ENCODE data around the gene LLCFC1.

The LLCFC1 gene

GRCh38 chr7:142939226-142939910, at the start of gene LLCFC1:
TSS of gene LLCFC1 (plus strand) at chr7:142939484. CDS start at chr7:142939622, 138 bp downstream.
- Histone ChIP-seq H3K27me3 (no peaks in the 10 kb centered on the region), H3K4me3 (no peak within 1 kb of the TSS), H4K20me1 (no peaks in the 10 kb centered on the region), H3K9me3 (replicated peaks in 1 of 11) (peaks cover 0 to 16% (median 0%) of the 10 kb centered on the region in 11 experiments; a peak in 4 of 22 replicates), H3K9ac (no peak within 1 kb of the TSS), H3K36me3 (no peaks in the 10 kb centered on the region), H3K27ac (no peak within 1 kb of the TSS), H3K4me2 (peak within 1 kb of the TSS in 3 of 11 experiments; percentile 8 to 13 (median 10); a peak in 1 of 22 replicates), H3K4me1 (peaks cover 0 to 12% (median under 1%) of the 10 kb centered on the region in 10 experiments; a peak in 14 of 20 replicates)
- TF ChIP-seq Cebpa-rat (IDR thresholded peaks at IDR 0.05) = no peak

- no peak overlapping the region for H3K27ac ChIP-seq
- no peak for TF ChIP-seq Cebpa-rat (IDR thresholded peaks at IDR 0.05)
- H3K9ac ChIP-seq = no peak overlapping the region
- H3K9me3 ChIP-seq (replicated peaks in 1 of 11) = no peaks in the 10 kb centered on the region
- H3K27me3 ChIP-seq = no peaks in the 10 kb centered on the region
- H3K4me2 ChIP-seq = no peak overlapping the region
- no peaks in the 10 kb centered on the region for H4K20me1 ChIP-seq
- no peaks in the 10 kb centered on the region for H3K36me3 ChIP-seq
- H3K4me1 ChIP-seq = no peaks in the 10 kb centered on the region
- H3K4me3 ChIP-seq = no peak overlapping the region
Measured at GRCh38 chr7:142889816-142890215, 49.5 kb upstream of the LLCFC1 start.

- no peaks in the 10 kb centered on the region for H3K27me3 ChIP-seq
- no peak for TF ChIP-seq Cebpa-rat (IDR thresholded peaks at IDR 0.05)
Measured at GRCh38 chr7:142890874-142891485, 48.3 kb upstream of the LLCFC1 start.

GRCh38 chr7:142891490-142892082, 47.7 kb upstream of the LLCFC1 start:
- Histone ChIP-seq H4K20me1 (no peaks in the 10 kb centered on the region), H3K9ac (no peak overlapping the region), H3K4me3 (no peak overlapping the region), H3K27me3 (no peaks in the 10 kb centered on the region), H3K9me3 (replicated peaks in 1 of 11) (no peaks in the 10 kb centered on the region), H3K27ac (no peak overlapping the region), H3K4me1 (no peaks in the 10 kb centered on the region), H3K36me3 (no peaks in the 10 kb centered on the region), H3K4me2 (no peak overlapping the region)
- no peak for TF ChIP-seq Cebpa-rat (IDR thresholded peaks at IDR 0.05)

More at GRCh38 chr7:142890874-142891485, 48.3 kb upstream of the LLCFC1 start:
- Histone ChIP-seq H4K20me1 (no peaks in the 10 kb centered on the region), H3K27ac (no peak overlapping the region), H3K4me1 (no peaks in the 10 kb centered on the region), H3K9ac (no peak overlapping the region), H3K4me3 (no peak overlapping the region), H3K36me3 (no peaks in the 10 kb centered on the region), H3K9me3 (replicated peaks in 1 of 11) (no peaks in the 10 kb centered on the region), H3K4me2 (no peak overlapping the region)

- Histone ChIP-seq H3K4me2 (no peak overlapping the region), H3K9ac (no peak overlapping the region), H3K4me3 (no peak overlapping the region), H3K9me3 (replicated peaks in 1 of 11) (no peaks in the 10 kb centered on the region), H4K20me1 (no peaks in the 10 kb centered on the region), H3K4me1 (no peaks in the 10 kb centered on the region), H3K27me3 (no peaks in the 10 kb centered on the region), H3K36me3 (no peaks in the 10 kb centered on the region), H3K27ac (no peak overlapping the region)
- no peak for TF ChIP-seq Cebpa-rat (IDR thresholded peaks at IDR 0.05)
Measured at GRCh38 chr7:142892951-142893350, 46.3 kb upstream of the LLCFC1 start.

- no peaks in the 10 kb centered on the region for H3K9me3 ChIP-seq (replicated peaks in 1 of 11)
- no peak overlapping the region for H3K4me3 ChIP-seq
- H4K20me1 ChIP-seq = no peaks in the 10 kb centered on the region
- TF ChIP-seq Cebpa-rat (IDR thresholded peaks at IDR 0.05) = no peak
- peaks cover 0 to 1% (median 0%) of the 10 kb centered on the region in 10 experiments; a peak in 2 of 20 replicates for H3K4me1 ChIP-seq
- no peaks in the 10 kb centered on the region for H3K27me3 ChIP-seq
- H3K36me3 ChIP-seq = no peaks in the 10 kb centered on the region
- H3K27ac ChIP-seq = no peak overlapping the region
- H3K9ac ChIP-seq = no peak overlapping the region
- H3K4me2 ChIP-seq = no peak overlapping the region
Measured at GRCh38 chr7:142894112-142894984, 44.9 kb upstream of the LLCFC1 start.

- H3K27me3 ChIP-seq = no peaks in the 10 kb centered on the region
- H3K9me3 ChIP-seq (replicated peaks in 1 of 11) = no peaks in the 10 kb centered on the region
- no peak overlapping the region for H3K9ac ChIP-seq
- no peaks in the 10 kb centered on the region for H3K36me3 ChIP-seq
- peaks cover 0 to 7% (median 0%) of the 10 kb centered on the region in 10 experiments; a peak in 2 of 20 replicates for H3K4me1 ChIP-seq
- no peak overlapping the region for H3K4me3 ChIP-seq
- no peak overlapping the region for H3K4me2 ChIP-seq
- no peak overlapping the region for H3K27ac ChIP-seq
- TF ChIP-seq Cebpa-rat (IDR thresholded peaks at IDR 0.05) = no peak
- H4K20me1 ChIP-seq = no peaks in the 10 kb centered on the region
Measured at GRCh38 chr7:142894985-142895593, 44.2 kb upstream of the LLCFC1 start.

GRCh38 chr7:142896151-142896550, 43.1 kb upstream of the LLCFC1 start:
- no peaks in the 10 kb centered on the region for H3K9me3 ChIP-seq (replicated peaks in 1 of 11)
- no peaks in the 10 kb centered on the region for H3K27me3 ChIP-seq
- no peak overlapping the region for H3K4me2 ChIP-seq
- no peak for TF ChIP-seq Cebpa-rat (IDR thresholded peaks at IDR 0.05)
- H3K4me3 ChIP-seq = no peak overlapping the region
- H3K9ac ChIP-seq = no peak overlapping the region
- peaks cover 0 to 7% (median 0%) of the 10 kb centered on the region in 10 experiments; a peak in 2 of 20 replicates for H3K4me1 ChIP-seq
- no peaks in the 10 kb centered on the region for H4K20me1 ChIP-seq
- no peaks in the 10 kb centered on the region for H3K36me3 ChIP-seq
- no peak overlapping the region for H3K27ac ChIP-seq

Measured in BLaER1 treated with 17β-estradiol and CSF1 and Interleukin-3, amounts not matched to agents 10 nM and 100 nM (cell line).